Retina (tissue), 1 donor: ENCODE measurements around the gene SRD5A1.

ENCODE experiments used
- DNase-seq: peaks from one replicate; pipeline ENCODE4 v3.0.0-alpha.2; 2016

Gene SRD5A1

GRCh38 chr5:6632888-6633468 lies at the start of gene SRD5A1, which contains the start of gene NSUN2:
SRD5A1 (plus strand) TSS chr5:6633440; CDS start chr5:6633577, 137 bp downstream.
NSUN2 (minus strand) TSS chr5:6633044; CDS start chr5:6632979, 65 bp downstream.
- peak; percentile 99 for DNase-seq

GRCh38 chr5:6584101-6584645 lies 49.1 kb upstream of the SRD5A1 start:
- DNase-seq = no peak

GRCh38 chr5:6584727-6585126 lies 48.5 kb upstream of the SRD5A1 start:
- DNase-seq = no peak

- DNase-seq = no peak
These were observed 48.1 kb upstream of the SRD5A1 start for GRCh38 chr5:6585168-6585567.

GRCh38 chr5:6585939-6586646 lies 47.1 kb upstream of the SRD5A1 start:
- DNase-seq = no peak

GRCh38 chr5:6586647-6587042 lies 46.6 kb upstream of the SRD5A1 start:
- no peak for DNase-seq

GRCh38 chr5:6587171-6587570 lies 46.1 kb upstream of the SRD5A1 start:
- DNase-seq = no peak

GRCh38 chr5:6590581-6590980 lies 42.7 kb upstream of the SRD5A1 start:
- no peak for DNase-seq

- no peak for DNase-seq
These were observed 41.5 kb upstream of the SRD5A1 start for GRCh38 chr5:6591671-6592288.

- no peak for DNase-seq
These were observed 40.6 kb upstream of the SRD5A1 start for GRCh38 chr5:6592601-6593000.

- DNase-seq = no peak
These were observed 39.9 kb upstream of the SRD5A1 start for GRCh38 chr5:6593148-6594016.

- no peak for DNase-seq
These were observed 39.2 kb upstream of the SRD5A1 start for GRCh38 chr5:6594066-6594465.

- no peak for DNase-seq
These were observed 37.8 kb upstream of the SRD5A1 start for GRCh38 chr5:6595405-6595804.

- no peak for DNase-seq
These were observed 36.9 kb upstream of the SRD5A1 start for GRCh38 chr5:6596388-6596787.

- no peak for DNase-seq
These were observed 35.7 kb upstream of the SRD5A1 start for GRCh38 chr5:6597557-6597956.

- no peak for DNase-seq
These were observed 34.8 kb upstream of the SRD5A1 start for GRCh38 chr5:6598351-6598900.

- DNase-seq = no peak
These were observed 33.5 kb upstream of the SRD5A1 start for GRCh38 chr5:6599739-6600138.

- peak; percentile 18 for DNase-seq
These were observed 32.0 kb upstream of the SRD5A1 start for GRCh38 chr5:6601271-6601670.

GRCh38 chr5:6601816-6602215 lies 31.4 kb upstream of the SRD5A1 start:
- DNase-seq = peak; percentile 15

GRCh38 chr5:6602441-6602840 lies 30.8 kb upstream of the SRD5A1 start:
- DNase-seq = no peak

- DNase-seq = no peak
These were observed 29.6 kb upstream of the SRD5A1 start for GRCh38 chr5:6603643-6604042.

- DNase-seq = no peak
These were observed 28.9 kb upstream of the SRD5A1 start for GRCh38 chr5:6604341-6604740.

GRCh38 chr5:6604946-6605345 lies 28.3 kb upstream of the SRD5A1 start:
- DNase-seq = no peak
